Ovary (tissue), 3 donors: Measurements from ENCODE around the gene SREBF1.

Experiments used
- POLR2A ChIP-seq: fragments of 450-650 bp; IDR thresholded peaks from one replicate; pipeline ENCODE4 v1.6.1; 2017; ENCODE audit warnings: antibody characterized with exemption, mild to moderate bottlenecking, moderate library complexity
- TF ChIP-seq, protein P1 (sequence below), 3 donors: fragments of 450-650 bp in 2 of 3; fragments of 200-600 bp in 1 of 3; IDR thresholded peaks; one replicate each; pipeline versions ENCODE4 v1.5.1 to v1.8.0; 2016 to 2022; ENCODE audit warnings: antibody characterized with exemption in 3 of 3, mild to moderate bottlenecking in 1 of 3
- donor health status: DM: no; HTN: no; CAD: no.

DNA sequence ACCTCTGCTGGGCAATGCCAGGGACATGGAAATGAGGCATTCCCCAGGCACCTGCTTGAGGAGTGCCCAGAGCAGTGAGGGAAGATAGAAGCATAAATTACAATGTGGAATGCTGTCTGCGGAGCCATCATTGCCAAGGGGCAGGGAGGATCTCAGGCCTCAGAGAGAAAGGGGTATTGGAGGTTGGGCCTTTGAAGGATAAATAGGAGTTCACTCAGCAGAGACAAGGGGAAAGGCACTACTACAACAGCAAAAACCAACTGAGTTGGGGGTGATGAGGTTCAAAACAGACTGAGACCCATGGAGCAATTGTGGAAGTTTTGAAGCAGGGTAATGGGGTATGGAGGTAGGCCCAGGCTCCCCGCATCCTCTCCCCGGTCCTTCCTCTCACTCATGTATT is 32.8 kb downstream of the SREBF1 start:
- TF ChIP-seq, protein P1, sequence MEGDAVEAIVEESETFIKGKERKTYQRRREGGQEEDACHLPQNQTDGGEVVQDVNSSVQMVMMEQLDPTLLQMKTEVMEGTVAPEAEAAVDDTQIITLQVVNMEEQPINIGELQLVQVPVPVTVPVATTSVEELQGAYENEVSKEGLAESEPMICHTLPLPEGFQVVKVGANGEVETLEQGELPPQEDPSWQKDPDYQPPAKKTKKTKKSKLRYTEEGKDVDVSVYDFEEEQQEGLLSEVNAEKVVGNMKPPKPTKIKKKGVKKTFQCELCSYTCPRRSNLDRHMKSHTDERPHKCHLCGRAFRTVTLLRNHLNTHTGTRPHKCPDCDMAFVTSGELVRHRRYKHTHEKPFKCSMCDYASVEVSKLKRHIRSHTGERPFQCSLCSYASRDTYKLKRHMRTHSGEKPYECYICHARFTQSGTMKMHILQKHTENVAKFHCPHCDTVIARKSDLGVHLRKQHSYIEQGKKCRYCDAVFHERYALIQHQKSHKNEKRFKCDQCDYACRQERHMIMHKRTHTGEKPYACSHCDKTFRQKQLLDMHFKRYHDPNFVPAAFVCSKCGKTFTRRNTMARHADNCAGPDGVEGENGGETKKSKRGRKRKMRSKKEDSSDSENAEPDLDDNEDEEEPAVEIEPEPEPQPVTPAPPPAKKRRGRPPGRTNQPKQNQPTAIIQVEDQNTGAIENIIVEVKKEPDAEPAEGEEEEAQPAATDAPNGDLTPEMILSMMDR (IDR thresholded peaks at IDR 0.05), result no peak
- TF ChIP-seq POLR2A, result no peak
